GM06990 (cell line): ENCODE measurements around the gene SLC7A1.

Experiments used
- DNase-seq: peaks from one replicate; pipeline ENCODE4 v3.0.0-alpha.2; 2011; ENCODE audit not compliant: insufficient read length; ENCODE audit errors: extremely low read depth
- H3K27me3 ChIP-seq: replicated peaks from 2 replicates; pipeline ENCODE4 v1.6.0; 2011; ENCODE audit warnings: low read length; ENCODE audit not compliant: control insufficient read depth, insufficient read depth
- H3K36me3 ChIP-seq: 2 replicates; pipeline ENCODE4 v1.5.1; 2011; ENCODE audit warnings: low read length; ENCODE audit not compliant: control insufficient read depth, insufficient read depth
- H3K4me3 ChIP-seq: replicated peaks from 2 replicates; pipeline ENCODE4 v1.5.1; 2011; ENCODE audit warnings: low read depth, mild to moderate bottlenecking, control low read depth, low read length
- CTCF ChIP-seq: IDR thresholded peaks from 2 replicates; pipeline ENCODE4 v1.5.1; 2011; ENCODE audit warnings: low read length, control low read depth, mild to moderate bottlenecking, inconsistent platforms; ENCODE audit not compliant: insufficient read depth, poor library complexity, severe bottlenecking

Gene SLC7A1

GRCh38 chr13:29516012-29516411, 79.5 kb downstream of the SLC7A1 start:
- Histone ChIP-seq H3K4me3 (no peak overlapping the region), H3K36me3 (peaks cover 45% of the 10 kb centered on the region), H3K27me3 (no peaks in the 10 kb centered on the region)
- DNase-seq = no peak
- no peak for TF ChIP-seq CTCF

- no peak for DNase-seq
- no peaks in the 10 kb centered on the region for H3K27me3 ChIP-seq
- TF ChIP-seq CTCF = no peak
- H3K4me3 ChIP-seq = no peak overlapping the region
- H3K36me3 ChIP-seq = peaks cover 50% of the 10 kb centered on the region
These were observed 80.1 kb downstream of the SLC7A1 start for GRCh38 chr13:29515372-29515771.

- H3K27me3 ChIP-seq = no peaks in the 10 kb centered on the region
- DNase-seq = no peak
- no peak overlapping the region for H3K4me3 ChIP-seq
- no peak for TF ChIP-seq CTCF
- peaks cover 47% of the 10 kb centered on the region for H3K36me3 ChIP-seq
These were observed 80.7 kb downstream of the SLC7A1 start for GRCh38 chr13:29514720-29515310.

- no peak for TF ChIP-seq CTCF
- Histone ChIP-seq H3K27me3 (no peaks in the 10 kb centered on the region), H3K36me3 (peaks cover 43% of the 10 kb centered on the region), H3K4me3 (no peak overlapping the region)
- no peak for DNase-seq
These were observed 81.3 kb downstream of the SLC7A1 start for GRCh38 chr13:29513981-29514719.

GRCh38 chr13:29513002-29513980, 82.2 kb downstream of the SLC7A1 start:
- no peak for TF ChIP-seq CTCF
- no peak overlapping the region for H3K4me3 ChIP-seq
- no peak for DNase-seq
- peaks cover 39% of the 10 kb centered on the region for H3K36me3 ChIP-seq
- H3K27me3 ChIP-seq = no peaks in the 10 kb centered on the region
